NCI-H1417 (cell line): Measurements from ENCODE around the gene ABI3.
"Not testable (repeated sequence)": the region's sequence is repeated elsewhere in the genome, so short reads cannot be mapped to it uniquely, and the experiment has no call there.

ENCODE experiments used
- DNase-seq, 3 experiments: peaks; one replicate each; lab custom pipeline; 2025; lab: John Stamatoyannopoulos, UW

ABI3 gene

DNA sequence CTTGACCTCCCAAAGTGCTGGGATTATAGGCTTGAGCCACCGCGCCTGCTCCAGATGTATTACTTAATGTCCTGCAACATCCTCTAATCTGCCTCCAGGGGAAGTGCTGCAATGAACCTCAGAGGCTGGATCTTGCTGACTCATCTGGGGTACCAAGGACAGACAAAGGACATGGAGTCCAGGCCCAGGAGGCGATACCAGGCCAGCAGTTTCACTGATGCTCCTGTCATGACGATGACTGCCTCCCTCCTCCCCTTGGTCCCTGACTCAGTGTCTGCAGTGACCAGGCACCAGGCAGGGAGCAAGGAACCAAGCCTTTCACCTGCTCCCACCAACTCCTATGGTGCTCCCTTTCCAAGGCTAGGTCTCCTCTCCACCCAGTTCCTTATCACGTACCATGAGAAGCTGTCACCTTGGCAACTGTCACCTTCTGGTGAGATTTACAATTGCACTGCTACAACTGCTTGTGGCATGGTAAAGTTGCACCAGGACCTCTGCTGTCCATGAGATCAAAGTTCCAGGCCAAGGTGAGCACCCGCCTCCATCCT is 41.7 kb downstream of the ABI3 start:
- DNase-seq = no peak

GRCh38 chr17:49254066-49254465 is 43.6 kb downstream of the ABI3 start:
- no peak for DNase-seq

DNA sequence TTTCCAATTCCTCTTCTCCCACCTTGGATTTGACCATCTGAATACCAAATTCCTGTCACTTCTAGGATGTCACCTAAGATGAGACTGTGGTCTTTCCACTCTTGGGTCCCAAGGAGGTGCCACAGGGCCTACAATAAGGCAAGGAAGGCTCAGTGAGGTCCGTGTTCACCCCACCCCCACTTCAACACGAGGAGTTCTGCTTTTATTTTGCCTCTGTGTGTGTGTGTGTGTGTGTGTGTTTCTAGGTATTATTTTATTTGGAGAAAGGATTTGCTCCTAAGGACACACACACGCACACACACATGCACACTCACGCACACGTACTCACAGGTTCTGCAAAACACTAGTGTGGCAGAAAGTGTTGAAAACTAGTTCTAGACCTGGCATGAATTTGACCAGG is 44.6 kb downstream of the ABI3 start:
- no peak for DNase-seq

DNA sequence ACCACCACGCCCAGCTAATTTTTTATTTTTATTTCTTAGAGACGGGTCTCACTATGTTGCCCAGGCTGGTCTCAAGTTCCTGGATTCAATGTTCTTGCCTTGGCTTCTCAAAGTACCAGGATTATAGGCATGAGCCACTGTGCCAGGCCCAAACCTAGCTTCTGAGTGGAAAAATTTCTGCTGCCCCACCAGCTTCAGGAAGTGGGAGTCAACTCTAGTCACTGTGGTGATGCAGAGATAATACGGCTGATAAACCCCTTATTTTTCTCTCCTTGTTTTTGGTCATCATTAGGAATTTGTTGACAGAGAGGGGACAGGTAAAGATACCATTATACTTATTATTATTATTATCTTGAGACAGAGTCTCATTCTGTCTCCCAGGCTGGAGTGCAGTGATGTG is 47.9 kb downstream of the ABI3 start:
- DNase-seq = no peak

GRCh38 chr17:49259663-49260010 is 49.1 kb downstream of the ABI3 start:
- no peak for DNase-seq

DNA sequence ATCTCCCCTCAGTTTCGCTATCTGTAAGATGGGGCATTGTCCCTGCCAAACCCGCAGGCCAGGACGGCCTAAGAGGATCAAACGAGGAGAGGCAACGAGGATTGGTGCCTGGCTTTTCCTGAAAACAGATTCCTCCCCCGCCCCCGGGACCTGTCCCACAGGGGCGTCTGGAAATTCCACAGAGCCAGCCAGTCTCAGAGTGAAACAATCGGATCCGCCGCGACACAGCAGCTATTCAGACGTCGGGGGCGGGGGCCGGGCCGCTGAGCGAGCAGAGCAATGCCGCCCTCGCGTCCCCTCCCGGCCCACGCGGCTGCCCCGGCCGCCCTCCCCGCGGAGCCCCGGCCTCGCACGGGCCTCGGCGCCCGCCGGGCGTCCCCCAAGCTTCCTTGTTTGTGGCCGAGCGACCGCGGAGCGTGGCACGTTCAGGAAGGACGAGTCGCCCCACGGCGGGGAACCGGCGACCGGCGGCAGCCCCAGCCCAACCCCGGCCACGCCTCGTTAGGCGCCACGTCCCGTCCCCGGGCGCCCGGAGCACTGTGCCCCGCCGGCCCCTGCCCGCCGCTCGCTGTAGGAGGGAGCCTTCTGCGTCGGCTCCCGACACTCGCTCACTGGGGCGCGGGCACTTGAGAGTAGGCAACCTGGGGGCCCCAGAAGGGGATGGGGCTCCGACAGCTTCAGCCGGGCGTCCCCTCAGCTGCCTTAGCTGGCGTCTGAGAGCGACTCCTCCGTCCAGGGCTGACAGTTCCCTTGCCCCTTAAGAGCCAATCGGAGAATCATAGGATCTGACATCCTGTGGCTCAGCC is 49.7 kb downstream of the ABI3 start:
- peak in 2 of 3 experiments; percentile 28 to 50 for DNase-seq

DNA sequence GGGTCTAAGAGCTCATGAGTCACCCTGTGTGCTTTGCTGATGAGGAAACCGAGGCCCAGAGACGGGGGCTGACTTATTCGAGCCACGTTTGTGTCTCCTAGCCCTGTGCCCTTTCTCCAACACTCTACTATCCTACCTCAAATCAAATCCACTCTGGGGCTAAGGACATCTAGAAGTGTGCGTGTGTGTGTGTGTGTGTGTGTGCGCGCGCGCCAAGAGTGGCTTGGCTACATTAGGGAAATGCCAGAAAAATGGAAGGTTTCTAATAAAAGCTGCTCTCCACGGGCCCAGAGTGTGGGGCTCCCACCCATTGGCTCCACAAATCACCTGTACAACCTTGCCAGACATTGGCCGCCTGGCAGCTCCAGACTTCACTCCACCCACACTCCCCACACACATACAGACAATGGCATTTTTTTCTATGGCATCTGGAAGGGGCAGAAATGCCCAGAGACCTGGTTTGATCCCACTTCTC is 50.3 kb downstream of the ABI3 start:
- DNase-seq = no peak

GRCh38 chr17:49261540-49261939 is 51.0 kb downstream of the ABI3 start:
- DNase-seq = not testable (repeated sequence)

DNA sequence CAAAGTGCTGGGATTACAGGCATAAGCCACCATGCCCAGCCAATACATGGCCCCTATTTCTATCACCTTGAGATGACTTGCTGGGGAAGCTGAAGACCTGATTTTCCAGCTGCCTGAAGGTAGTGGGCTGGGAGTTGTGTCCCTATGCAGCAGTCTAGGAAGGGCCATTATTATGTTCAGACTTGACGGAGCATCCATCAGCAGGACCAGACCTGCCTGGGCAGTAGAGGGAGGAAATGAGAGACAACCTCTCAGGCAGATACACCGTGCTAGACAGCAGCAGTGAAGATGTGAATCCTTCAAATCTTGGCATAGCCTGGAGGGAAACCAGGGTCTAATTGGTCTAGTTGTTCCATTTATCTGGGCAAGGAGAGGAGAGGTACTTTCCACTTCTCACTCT is 55.7 kb downstream of the ABI3 start:
- DNase-seq = no peak

- DNase-seq = no peak
Observed at GRCh38 chr17:49267912-49268311, 57.4 kb downstream of the ABI3 start.

DNA sequence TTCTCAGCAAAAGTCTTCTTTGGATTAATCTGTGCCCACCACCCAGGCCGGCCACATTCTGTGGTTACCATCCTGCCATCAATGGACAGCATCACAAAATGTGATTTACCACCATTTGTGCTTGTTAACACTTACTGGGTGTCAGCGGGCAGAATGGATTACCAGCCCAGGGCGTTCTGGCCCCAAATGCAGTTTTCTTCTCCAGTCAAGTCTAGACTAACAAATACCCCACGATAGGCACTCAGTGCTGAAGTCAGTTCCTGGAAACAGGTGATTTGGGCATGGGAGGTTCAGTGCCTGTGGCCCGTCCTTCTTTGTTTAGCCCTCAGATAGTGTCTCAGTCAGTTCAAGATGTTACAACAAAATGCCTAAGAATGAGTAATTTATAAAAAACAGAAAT is 58.8 kb downstream of the ABI3 start:
- no peak for DNase-seq
